SK-N-MC (cell line): Measurements from ENCODE around the gene METTL15.

Source experiments
- EZH2 ChIP-seq: fragments of 200-600 bp; sonication (generic); IDR thresholded peaks from one replicate; pipeline ENCODE4 v1.6.1; 2017; ENCODE audit warnings: antibody characterized with exemption
- FOXP2 ChIP-seq: optimal IDR thresholded peaks from 2 replicates; pipeline ENCODE3; 2011; ENCODE audit warnings: mild to moderate bottlenecking, moderate library complexity; ENCODE audit not compliant: insufficient read depth; ENCODE audit errors: extremely low read length, control extremely low read depth
- POLR2AphosphoS5 ChIP-seq: IDR thresholded peaks from 2 replicates; pipeline ENCODE4 v1.6.1; 2012; ENCODE audit warnings: mild to moderate bottlenecking, low read depth, low read length, borderline replicate concordance

GRCh38 chr11:28242596-28242995, 134.4 kb downstream of the METTL15 start:
- TF ChIP-seq POLR2AphosphoS5 (no peak), EZH2 (no peak), FOXP2 (no peak)
